Kidney epithelial cell (primary cell): ENCODE data around the gene KLF12. TPM values are rescaled to one million over a fixed set of nuclear protein-coding genes. Genes with fewer than 3 reads are reported as not detected.
A peak's percentile ranks its signal among the peaks of the same experiment; 100 is the strongest.

Source experiments
- DNase-seq: peaks from one replicate; pipeline ENCODE4 v3.0.0-alpha.2; 2010; ENCODE audit warnings: low read depth
- H3K27me3 ChIP-seq: 2 replicates; pipeline ENCODE4 v1.6.0; 2011; ENCODE audit warnings: low read length; ENCODE audit not compliant: control insufficient read depth, insufficient read depth
- H3K36me3 ChIP-seq: 2 replicates; pipeline ENCODE4 v1.5.1; 2011; ENCODE audit warnings: low read length; ENCODE audit not compliant: control insufficient read depth, insufficient read depth
- H3K4me3 ChIP-seq: 2 replicates; pipeline ENCODE4 v1.5.1; 2011; ENCODE audit warnings: low read depth, mild to moderate bottlenecking, control low read depth, low read length
- total RNA-seq: library from RNA; depleted of rRNA; stranded (reverse); fragments of >200 nt; gene quantifications from 2 replicates; pipeline ENCODE4 v1.2.3, GENCODE V29; 2015
- TF ChIP-seq, protein P1 (sequence below): IDR thresholded peaks from 2 replicates; pipeline ENCODE4 v1.5.1; 2011; ENCODE audit warnings: mild to moderate bottlenecking, moderate library complexity, low read length, control low read depth, inconsistent platforms; ENCODE audit not compliant: insufficient read depth, poor library complexity, severe bottlenecking

Gene KLF12
- total RNA-seq = 11.9 and 13.1 TPM in 2 replicates

DNA sequence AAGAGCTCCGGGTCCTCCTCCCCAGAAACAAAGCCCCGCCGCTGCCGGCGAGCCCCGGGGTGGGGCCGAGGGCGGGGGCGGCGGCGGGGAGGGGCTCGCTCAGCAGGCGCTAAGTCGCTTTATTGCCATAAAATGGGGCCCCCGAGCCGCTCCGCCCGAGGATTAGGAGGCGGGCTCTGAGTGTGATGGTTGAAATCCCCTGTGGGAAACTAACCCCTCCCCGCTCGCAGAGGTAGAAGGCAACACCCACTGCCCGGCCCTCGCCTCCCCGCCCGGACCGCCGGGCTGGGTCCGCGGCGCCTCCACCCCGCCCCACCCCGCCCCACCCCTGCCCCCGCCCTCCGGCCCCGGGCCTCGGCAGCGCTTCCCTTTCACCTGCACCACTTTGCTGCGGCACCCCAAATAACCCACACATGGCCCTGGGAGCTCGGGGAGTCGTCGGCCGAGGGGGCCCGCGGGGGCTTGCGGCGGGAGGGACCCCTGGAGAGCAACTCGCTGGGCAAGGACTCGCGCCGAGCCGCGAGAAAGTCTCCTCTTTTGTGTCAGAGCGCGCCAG lies at the start of gene KLF12:
Gene KLF12, minus strand, starts transcription at position 184 of the 556 bp plus-strand sequence.
- H3K4me3 ChIP-seq = peak within 1 kb of the TSS; percentile 62
- H3K27me3 ChIP-seq = no peaks in the 10 kb centered on the region
- TF ChIP-seq, protein P1, sequence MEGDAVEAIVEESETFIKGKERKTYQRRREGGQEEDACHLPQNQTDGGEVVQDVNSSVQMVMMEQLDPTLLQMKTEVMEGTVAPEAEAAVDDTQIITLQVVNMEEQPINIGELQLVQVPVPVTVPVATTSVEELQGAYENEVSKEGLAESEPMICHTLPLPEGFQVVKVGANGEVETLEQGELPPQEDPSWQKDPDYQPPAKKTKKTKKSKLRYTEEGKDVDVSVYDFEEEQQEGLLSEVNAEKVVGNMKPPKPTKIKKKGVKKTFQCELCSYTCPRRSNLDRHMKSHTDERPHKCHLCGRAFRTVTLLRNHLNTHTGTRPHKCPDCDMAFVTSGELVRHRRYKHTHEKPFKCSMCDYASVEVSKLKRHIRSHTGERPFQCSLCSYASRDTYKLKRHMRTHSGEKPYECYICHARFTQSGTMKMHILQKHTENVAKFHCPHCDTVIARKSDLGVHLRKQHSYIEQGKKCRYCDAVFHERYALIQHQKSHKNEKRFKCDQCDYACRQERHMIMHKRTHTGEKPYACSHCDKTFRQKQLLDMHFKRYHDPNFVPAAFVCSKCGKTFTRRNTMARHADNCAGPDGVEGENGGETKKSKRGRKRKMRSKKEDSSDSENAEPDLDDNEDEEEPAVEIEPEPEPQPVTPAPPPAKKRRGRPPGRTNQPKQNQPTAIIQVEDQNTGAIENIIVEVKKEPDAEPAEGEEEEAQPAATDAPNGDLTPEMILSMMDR = no peak
- DNase-seq = peak; percentile 72
- no peaks in the 10 kb centered on the region for H3K36me3 ChIP-seq

DNA sequence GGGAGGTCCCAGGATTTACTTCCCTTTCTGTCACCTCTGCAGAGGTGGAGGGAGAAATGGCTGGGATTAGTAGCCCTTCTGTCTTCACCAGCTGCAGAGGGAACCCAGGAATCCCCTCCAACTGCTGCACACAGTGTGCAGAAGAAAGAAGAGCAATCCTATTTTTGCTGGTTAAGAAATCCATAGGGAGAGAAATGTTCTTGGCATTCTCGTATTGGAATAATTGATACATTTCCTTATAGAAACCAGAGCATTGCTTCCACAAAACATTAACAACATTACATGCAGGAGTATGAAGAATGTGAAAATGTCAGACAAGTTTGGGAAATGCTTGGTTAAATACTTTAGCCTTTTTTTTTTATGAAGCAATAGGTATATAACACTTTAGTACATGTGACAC lies 48.3 kb upstream of the KLF12 start:
- no peaks in the 10 kb centered on the region for H3K36me3 ChIP-seq
- H3K27me3 ChIP-seq = no peaks in the 10 kb centered on the region
- DNase-seq = no peak
- TF ChIP-seq, protein P1 = no peak
- H3K4me3 ChIP-seq = no peak overlapping the region

DNA sequence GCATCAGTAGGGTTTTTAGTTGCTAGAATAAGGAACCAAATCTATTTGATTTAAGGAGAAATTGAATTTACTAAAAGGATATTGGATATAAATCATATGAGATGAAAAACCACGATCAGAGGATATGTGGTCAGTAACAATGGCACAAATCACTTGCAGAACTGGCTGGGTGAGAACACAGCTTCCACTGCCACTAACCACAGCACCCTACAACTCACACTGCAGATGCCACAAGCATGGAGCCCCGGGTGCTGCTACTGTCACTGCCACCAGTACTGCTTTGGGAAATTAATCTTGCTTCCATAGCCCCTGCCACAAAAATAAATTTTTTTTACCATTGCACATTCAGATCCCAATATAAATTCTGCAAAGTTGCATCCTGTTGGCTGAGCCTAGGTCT lies 40.6 kb upstream of the KLF12 start:
- TF ChIP-seq, protein P1 = no peak
- no peaks in the 10 kb centered on the region for H3K36me3 ChIP-seq
- no peak for DNase-seq
- H3K27me3 ChIP-seq = no peaks in the 10 kb centered on the region
- H3K4me3 ChIP-seq = no peak overlapping the region

DNA sequence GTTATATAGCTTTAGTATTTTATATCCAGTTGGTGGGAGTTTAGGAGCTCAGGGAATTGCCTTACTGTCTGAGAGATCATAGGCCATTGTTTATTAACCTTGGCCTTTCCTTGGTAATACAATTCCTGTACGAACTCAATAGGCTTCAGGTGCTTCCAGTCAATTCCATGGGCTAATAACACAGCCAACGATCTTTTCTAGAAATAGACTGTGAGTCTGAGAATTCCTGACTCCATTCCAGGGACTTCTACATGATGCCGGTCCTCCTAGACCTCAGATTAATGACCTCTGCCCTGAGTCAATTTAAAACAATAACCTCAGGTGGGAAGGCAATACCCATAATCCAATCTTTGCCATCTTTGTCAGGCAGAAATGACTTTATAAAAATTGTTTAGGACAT lies 39.6 kb upstream of the KLF12 start:
- no peak overlapping the region for H3K4me3 ChIP-seq
- TF ChIP-seq, protein P1 = no peak
- no peaks in the 10 kb centered on the region for H3K27me3 ChIP-seq
- DNase-seq = no peak
- no peaks in the 10 kb centered on the region for H3K36me3 ChIP-seq

DNA sequence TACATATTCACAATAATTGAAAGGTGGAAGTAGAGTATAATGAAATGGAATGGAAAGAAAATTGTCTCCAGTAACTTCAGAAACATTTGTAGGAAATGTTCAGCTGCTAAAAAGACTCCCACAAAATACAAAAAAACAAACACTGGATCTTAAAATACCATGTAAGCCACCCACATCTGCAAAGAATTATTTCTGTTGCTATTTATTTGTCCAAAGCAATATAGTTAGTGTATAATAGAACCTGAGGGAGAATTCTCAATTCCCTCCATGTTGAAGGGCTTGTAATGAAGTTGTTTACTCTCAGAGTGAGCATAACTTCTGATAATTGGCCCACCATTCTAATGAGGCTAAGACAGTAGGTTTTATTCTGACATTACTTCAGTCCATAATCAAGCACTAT lies 37.4 kb upstream of the KLF12 start:
- H3K4me3 ChIP-seq = no peak overlapping the region
- no peaks in the 10 kb centered on the region for H3K36me3 ChIP-seq
- TF ChIP-seq, protein P1 = no peak
- no peak for DNase-seq
- H3K27me3 ChIP-seq = no peaks in the 10 kb centered on the region

DNA sequence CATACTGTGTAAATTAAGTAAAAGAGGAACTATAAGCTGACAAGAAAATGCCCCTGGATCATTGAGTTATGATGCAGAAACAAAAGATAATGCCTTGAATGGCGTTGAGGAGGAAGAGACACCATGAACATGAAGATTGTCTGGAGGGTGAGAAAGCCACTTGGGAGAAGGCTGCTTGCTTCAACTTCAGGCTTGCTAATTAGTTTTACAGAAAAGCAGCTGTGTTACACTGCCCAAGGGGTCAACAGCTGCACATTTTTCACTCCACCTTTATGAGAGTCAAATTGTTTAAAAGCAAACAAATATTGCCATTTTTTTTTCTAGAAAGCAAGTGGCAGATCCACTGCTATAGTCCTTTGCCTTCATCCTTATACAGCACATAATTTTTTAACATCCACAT lies 35.5 kb upstream of the KLF12 start:
- TF ChIP-seq, protein P1 = no peak
- H3K4me3 ChIP-seq = no peak overlapping the region
- DNase-seq = no peak

More for the DNA sequence above, 35.5 kb upstream of the KLF12 start:
- H3K27me3 ChIP-seq = no peaks in the 10 kb centered on the region
- H3K36me3 ChIP-seq = no peaks in the 10 kb centered on the region
